ENCODE results near the gene RCOR2. TPM values are rescaled to one million over a fixed set of nuclear protein-coding genes. Genes with fewer than 3 reads are reported as not detected.

Gene RCOR2
- total and polyA plus RNA-seq, 2 of the 13 experiments (the other 11 are each of a cell fraction or from before 2014, with no cell fraction given), result 8.3 to 8.5 TPM

GRCh38 chr11:63877658-63878241, 39.2 kb downstream of the RCOR2 start (continued):
- no peak for TF ChIP-seq MAFK (conservative IDR thresholded peaks at IDR 0.05 in 1 of 2, IDR thresholded peaks at IDR 0.05 in 1 of 2; ENCODE audit: low read length in 2 of 2)
- TF ChIP-seq LCORL (IDR thresholded peaks at IDR 0.05), result no peak
- TF ChIP-seq LCORL (CRISPR knock-in tag; IDR thresholded peaks at IDR 0.05), result no peak
- no peak for TF ChIP-seq PHF8 (CRISPR knock-in tag; IDR thresholded peaks at IDR 0.05)
- TF ChIP-seq, protein P1, sequence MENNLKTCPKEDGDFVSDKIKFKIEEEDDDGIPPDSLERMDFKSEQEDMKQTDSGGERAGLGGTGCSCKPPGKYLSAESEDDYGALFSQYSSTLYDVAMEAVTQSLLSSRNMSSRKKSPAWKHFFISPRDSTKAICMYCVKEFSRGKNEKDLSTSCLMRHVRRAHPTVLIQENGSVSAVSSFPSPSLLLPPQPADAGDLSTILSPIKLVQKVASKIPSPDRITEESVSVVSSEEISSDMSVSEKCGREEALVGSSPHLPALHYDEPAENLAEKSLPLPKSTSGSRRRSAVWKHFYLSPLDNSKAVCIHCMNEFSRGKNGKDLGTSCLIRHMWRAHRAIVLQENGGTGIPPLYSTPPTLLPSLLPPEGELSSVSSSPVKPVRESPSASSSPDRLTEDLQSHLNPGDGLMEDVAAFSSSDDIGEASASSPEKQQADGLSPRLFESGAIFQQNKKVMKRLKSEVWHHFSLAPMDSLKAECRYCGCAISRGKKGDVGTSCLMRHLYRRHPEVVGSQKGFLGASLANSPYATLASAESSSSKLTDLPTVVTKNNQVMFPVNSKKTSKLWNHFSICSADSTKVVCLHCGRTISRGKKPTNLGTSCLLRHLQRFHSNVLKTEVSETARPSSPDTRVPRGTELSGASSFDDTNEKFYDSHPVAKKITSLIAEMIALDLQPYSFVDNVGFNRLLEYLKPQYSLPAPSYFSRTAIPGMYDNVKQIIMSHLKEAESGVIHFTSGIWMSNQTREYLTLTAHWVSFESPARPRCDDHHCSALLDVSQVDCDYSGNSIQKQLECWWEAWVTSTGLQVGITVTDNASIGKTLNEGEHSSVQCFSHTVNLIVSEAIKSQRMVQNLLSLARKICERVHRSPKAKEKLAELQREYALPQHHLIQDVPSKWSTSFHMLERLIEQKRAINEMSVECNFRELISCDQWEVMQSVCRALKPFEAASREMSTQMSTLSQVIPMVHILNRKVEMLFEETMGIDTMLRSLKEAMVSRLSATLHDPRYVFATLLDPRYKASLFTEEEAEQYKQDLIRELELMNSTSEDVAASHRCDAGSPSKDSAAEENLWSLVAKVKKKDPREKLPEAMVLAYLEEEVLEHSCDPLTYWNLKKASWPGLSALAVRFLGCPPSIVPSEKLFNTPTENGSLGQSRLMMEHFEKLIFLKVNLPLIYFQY (CRISPR knock-in tag; IDR thresholded peaks at IDR 0.05; ENCODE audit: borderline replicate concordance), result no peak
- TF ChIP-seq, protein P2, sequence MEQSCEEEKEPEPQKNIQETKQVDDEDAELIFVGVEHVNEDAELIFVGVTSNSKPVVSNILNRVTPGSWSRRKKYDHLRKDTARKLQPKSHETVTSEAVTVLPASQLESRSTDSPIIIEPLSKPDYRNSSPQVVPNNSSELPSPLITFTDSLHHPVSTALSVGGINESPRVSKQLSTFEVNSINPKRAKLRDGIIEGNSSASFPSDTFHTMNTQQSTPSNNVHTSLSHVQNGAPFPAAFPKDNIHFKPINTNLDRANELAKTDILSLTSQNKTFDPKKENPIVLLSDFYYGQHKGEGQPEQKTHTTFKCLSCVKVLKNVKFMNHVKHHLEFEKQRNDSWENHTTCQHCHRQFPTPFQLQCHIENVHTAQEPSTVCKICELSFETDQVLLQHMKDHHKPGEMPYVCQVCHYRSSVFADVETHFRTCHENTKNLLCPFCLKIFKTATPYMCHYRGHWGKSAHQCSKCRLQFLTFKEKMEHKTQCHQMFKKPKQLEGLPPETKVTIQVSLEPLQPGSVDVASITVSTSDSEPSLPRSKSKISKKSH (CRISPR knock-in tag; IDR thresholded peaks at IDR 0.05; ENCODE audit: borderline replicate concordance), result no peak
- no peak for TF ChIP-seq STAG1 (CRISPR knock-in tag; IDR thresholded peaks at IDR 0.05)
- TF ChIP-seq KDM3A (CRISPR knock-in tag; IDR thresholded peaks at IDR 0.05; ENCODE audit: low read depth), result no peak

All from HepG2 (cell line).